ENCODE results near the gene HSPB6.

- TF ChIP-seq CTCF (IDR thresholded peaks at IDR 0.05; ENCODE audit: low read length) (no peak), EZH2 (IDR thresholded peaks at IDR 0.05; ENCODE audit: borderline replicate concordance, low read length) (no peak)
These were observed 29.7 kb upstream of the HSPB6 start for GRCh38 chr19:35786299-35787160.

All from OCI-LY1 (cell line).